Amygdala (tissue), 56 donors: ENCODE results near the gene ING3.

ENCODE experiments used
- DNase-seq, 56 donors: peaks; one replicate each; lab custom pipeline; 2025; lab: John Stamatoyannopoulos, UW

ING3 gene

GRCh38 chr7:120950539-120951308 is at the start of gene ING3:
TSS of gene ING3 (plus strand) at chr7:120950777. CDS start at chr7:120950897, 120 bp downstream.
- DNase-seq = peak; percentile 80 to 99 (median 97)

GRCh38 chr7:120915314-120916105 is 35.1 kb upstream of the ING3 start:
- no peak for DNase-seq

- no peak for DNase-seq
Observed at GRCh38 chr7:120916121-120916520, 34.5 kb upstream of the ING3 start.

GRCh38 chr7:120916538-120916937 is 34.0 kb upstream of the ING3 start:
- DNase-seq = no peak

- no peak for DNase-seq
Observed at GRCh38 chr7:120919466-120919865, 31.1 kb upstream of the ING3 start.

- DNase-seq = no peak
Observed at GRCh38 chr7:120920034-120920433, 30.5 kb upstream of the ING3 start.

GRCh38 chr7:120920591-120921274 is 29.8 kb upstream of the ING3 start:
- DNase-seq = no peak

- no peak for DNase-seq
Observed at GRCh38 chr7:120924837-120925236, 25.7 kb upstream of the ING3 start.

- no peak for DNase-seq
Observed at GRCh38 chr7:120925392-120925791, 25.2 kb upstream of the ING3 start.

- DNase-seq = no peak
Observed at GRCh38 chr7:120926943-120927346, 23.6 kb upstream of the ING3 start.

- DNase-seq = no peak
Observed at GRCh38 chr7:120927454-120928103, 23.0 kb upstream of the ING3 start.

- DNase-seq = no peak
Observed at GRCh38 chr7:120931243-120931642, 19.3 kb upstream of the ING3 start.

- DNase-seq = no peak
Observed at GRCh38 chr7:120933475-120933874, 17.1 kb upstream of the ING3 start.

- DNase-seq = no peak
Observed at GRCh38 chr7:120939345-120939744, 11.2 kb upstream of the ING3 start.

GRCh38 chr7:120941064-120941463 is 9.5 kb upstream of the ING3 start:
- DNase-seq = no peak

GRCh38 chr7:120941856-120942255 is 8.7 kb upstream of the ING3 start:
- no peak for DNase-seq

- no peak for DNase-seq
Observed at GRCh38 chr7:120942861-120943260, 7.7 kb upstream of the ING3 start.

- DNase-seq = no peak
Observed at GRCh38 chr7:120944826-120945562, 5.6 kb upstream of the ING3 start.

- no peak for DNase-seq
Observed at GRCh38 chr7:120947980-120948379, 2.6 kb upstream of the ING3 start.

GRCh38 chr7:120949393-120949911 is 1.1 kb upstream of the ING3 start:
- no peak for DNase-seq
